ENCODE data around the gene PIP5KL1. TPM values are rescaled to one million over a fixed set of nuclear protein-coding genes. Genes with fewer than 3 reads are reported as not detected.

Gene PIP5KL1
- total and polyA plus RNA-seq, 2 experiments from 2014 or later, result 1.4 to 1.6 TPM

GRCh38 chr9:127953154-127953553 is 22.6 kb upstream of the PIP5KL1 start:
- H3K36me3 ChIP-seq (replicated peaks; ENCODE audit: insufficient read depth, low read depth), result no peaks in the 10 kb centered on the region
- H3K4me3 ChIP-seq, result no peak overlapping the region
- H4K20me1 ChIP-seq (ENCODE audit: insufficient read depth, poor library complexity, severe bottlenecking), result peaks cover 33% of the 10 kb centered on the region
- 88% methylated on average over 1 of the region's 1 CpG for WGBS (ENCODE audit: low lambda C conversion rate, missing lambda C conversion rate)
- no peaks in the 10 kb centered on the region for H3K9me2 ChIP-seq (replicated peaks; ENCODE audit: insufficient read depth)
- H3K4me2 ChIP-seq, result no peak overlapping the region
- TF ChIP-seq EZH2phosphoT487 (IDR thresholded peaks at IDR 0.05; ENCODE audit: low read depth, severe bottlenecking, unreplicated experiment) (no peak), EZH2 (IDR thresholded peaks at IDR 0.05; ENCODE audit: borderline replicate concordance) (no peak), CTCF (IDR thresholded peaks at IDR 0.05; ENCODE audit: poor library complexity) (no peak)
- peaks cover 39% of the 10 kb centered on the region for H3K4me1 ChIP-seq (ENCODE audit: insufficient read depth)
- H3K79me2 ChIP-seq, result peaks cover 89% of the 10 kb centered on the region
- H2AFZ ChIP-seq, result no peak overlapping the region
- no peak overlapping the region for H3K27ac ChIP-seq
- no peak for DNase-seq (ENCODE audit: low spot score)
- H3K27me3 ChIP-seq, result no peaks in the 10 kb centered on the region
- H3K9me3 ChIP-seq (ENCODE audit: low read depth), result no peaks in the 10 kb centered on the region

- Histone ChIP-seq H2AFZ (no peak overlapping the region), H3K4me1 (ENCODE audit: insufficient read depth) (peaks cover 40% of the 10 kb centered on the region), H3K9me3 (ENCODE audit: low read depth) (no peaks in the 10 kb centered on the region), H3K27ac (no peak overlapping the region), H3K4me2 (no peak overlapping the region), H3K79me2 (peaks cover 86% of the 10 kb centered on the region), H3K36me3 (replicated peaks; ENCODE audit: insufficient read depth, low read depth) (no peaks in the 10 kb centered on the region), H3K9me2 (replicated peaks; ENCODE audit: insufficient read depth) (no peaks in the 10 kb centered on the region), H3K4me3 (no peak overlapping the region), H4K20me1 (ENCODE audit: insufficient read depth, poor library complexity, severe bottlenecking) (peaks cover 23% of the 10 kb centered on the region), H3K27me3 (no peaks in the 10 kb centered on the region)
- TF ChIP-seq CTCF (IDR thresholded peaks at IDR 0.05; ENCODE audit: poor library complexity) (no peak), EZH2 (IDR thresholded peaks at IDR 0.05; ENCODE audit: borderline replicate concordance) (no peak)
- 84% methylated on average over 21 of the region's 21 CpGs for WGBS (ENCODE audit: low lambda C conversion rate, missing lambda C conversion rate)
- DNase-seq (ENCODE audit: low spot score), result no peak
These were observed 20.1 kb upstream of the PIP5KL1 start for GRCh38 chr9:127950513-127951289.

- Histone ChIP-seq H3K9me3 (ENCODE audit: low read depth) (no peaks in the 10 kb centered on the region), H4K20me1 (ENCODE audit: insufficient read depth, poor library complexity, severe bottlenecking) (peaks cover 15% of the 10 kb centered on the region), H3K27ac (no peak overlapping the region), H2AFZ (no peak overlapping the region), H3K4me1 (ENCODE audit: insufficient read depth) (peaks cover 35% of the 10 kb centered on the region), H3K9me2 (replicated peaks; ENCODE audit: insufficient read depth) (no peaks in the 10 kb centered on the region), H3K79me2 (peaks cover 82% of the 10 kb centered on the region), H3K27me3 (no peaks in the 10 kb centered on the region), H3K4me2 (no peak overlapping the region), H3K36me3 (replicated peaks; ENCODE audit: insufficient read depth, low read depth) (no peaks in the 10 kb centered on the region), H3K4me3 (no peak overlapping the region)
- WGBS (ENCODE audit: low lambda C conversion rate, missing lambda C conversion rate), result 90% methylated on average over 17 of the region's 17 CpGs
- no peak for TF ChIP-seq CTCF (IDR thresholded peaks at IDR 0.05; ENCODE audit: poor library complexity)
- no peak for TF ChIP-seq EZH2 (IDR thresholded peaks at IDR 0.05; ENCODE audit: borderline replicate concordance)
- TF ChIP-seq EZH2phosphoT487 (IDR thresholded peaks at IDR 0.05; ENCODE audit: low read depth, severe bottlenecking, unreplicated experiment), result no peak
- DNase-seq (ENCODE audit: low spot score), result no peak
These were observed 19.4 kb upstream of the PIP5KL1 start for GRCh38 chr9:127949827-127950512.
